ENCODE measurements around the gene GKAP1.
A peak's percentile ranks its signal among the peaks of the same experiment; 100 is the strongest.
"Not testable (repeated sequence)": the region's sequence is repeated elsewhere in the genome, so short reads cannot be mapped to it uniquely, and the experiment has no call there.

GKAP1 gene

GRCh38 chr9:83728591-83729368 is 88.8 kb downstream of the GKAP1 start:
- DNase-seq (ENCODE audit: low read depth in 3 of 3) = not testable (repeated sequence)

- no peak for DNase-seq (ENCODE audit: low read depth in 3 of 3)
Observed at GRCh38 chr9:83724436-83724835, 93.1 kb downstream of the GKAP1 start.

GRCh38 chr9:83722726-83723495 is 94.7 kb downstream of the GKAP1 start:
- no peak for DNase-seq (ENCODE audit: low read depth in 3 of 3)

DNA sequence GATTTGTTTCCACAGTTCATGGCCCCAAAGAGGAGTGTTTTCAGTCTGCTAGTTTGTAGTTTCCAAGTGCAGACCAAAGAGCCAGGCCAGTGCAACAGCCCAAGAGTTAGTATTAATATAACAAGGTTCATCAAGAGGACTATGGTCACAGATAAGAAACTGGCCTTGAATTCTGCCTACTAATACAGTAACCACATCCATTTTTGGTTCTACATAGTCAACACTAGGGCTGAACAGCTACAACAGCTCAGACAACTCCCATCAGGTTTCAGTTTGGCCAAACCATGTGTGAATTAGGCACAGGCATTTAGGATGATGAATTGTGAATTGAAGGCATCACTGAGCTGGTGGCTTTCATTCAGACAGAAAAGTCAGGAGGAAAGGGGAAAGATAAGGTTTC is 96.1 kb downstream of the GKAP1 start:
- DNase-seq (ENCODE audit: low read depth in 3 of 3) = no peak

- DNase-seq (ENCODE audit: low read depth in 3 of 3) = no peak
Observed at GRCh38 chr9:83715794-83716193, 101.8 kb downstream of the GKAP1 start.

GRCh38 chr9:83715221-83715620 is 102.3 kb downstream of the GKAP1 start:
- DNase-seq (ENCODE audit: low read depth in 3 of 3) = no peak

GRCh38 chr9:83714329-83714728 is 103.2 kb downstream of the GKAP1 start:
- DNase-seq (ENCODE audit: low read depth in 3 of 3) = no peak

GRCh38 chr9:83708515-83709158 is 108.9 kb downstream of the GKAP1 start:
- DNase-seq (ENCODE audit: low read depth in 3 of 3) = peak; percentile 2 to 25 (median 12)

- DNase-seq (ENCODE audit: low read depth in 3 of 3) = peak; percentile 81 to 86 (median 83)
Observed at GRCh38 chr9:83707768-83708514, 109.6 kb downstream of the GKAP1 start, which contains the start of gene UBQLN1. TSS of gene UBQLN1 (minus strand) at chr9:83707958. CDS start at chr9:83707679, 279 bp downstream.

DNA sequence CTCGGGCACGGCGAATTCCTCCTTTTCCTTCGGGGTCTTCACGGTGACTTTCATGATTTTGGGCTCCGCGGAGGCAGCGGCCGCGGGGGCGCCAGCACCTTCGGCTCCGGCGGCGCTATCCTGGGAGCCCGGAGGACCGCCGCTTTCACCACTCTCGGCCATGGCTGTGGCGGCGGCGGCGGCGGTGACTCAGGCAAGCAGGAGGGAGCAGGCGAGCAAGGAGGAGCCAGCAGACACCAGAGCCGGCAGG is 110.1 kb downstream of the GKAP1 start:
- DNase-seq (ENCODE audit: low read depth in 3 of 3) = peak in 2 of 3 donors; percentile 47 to 77

DNA sequence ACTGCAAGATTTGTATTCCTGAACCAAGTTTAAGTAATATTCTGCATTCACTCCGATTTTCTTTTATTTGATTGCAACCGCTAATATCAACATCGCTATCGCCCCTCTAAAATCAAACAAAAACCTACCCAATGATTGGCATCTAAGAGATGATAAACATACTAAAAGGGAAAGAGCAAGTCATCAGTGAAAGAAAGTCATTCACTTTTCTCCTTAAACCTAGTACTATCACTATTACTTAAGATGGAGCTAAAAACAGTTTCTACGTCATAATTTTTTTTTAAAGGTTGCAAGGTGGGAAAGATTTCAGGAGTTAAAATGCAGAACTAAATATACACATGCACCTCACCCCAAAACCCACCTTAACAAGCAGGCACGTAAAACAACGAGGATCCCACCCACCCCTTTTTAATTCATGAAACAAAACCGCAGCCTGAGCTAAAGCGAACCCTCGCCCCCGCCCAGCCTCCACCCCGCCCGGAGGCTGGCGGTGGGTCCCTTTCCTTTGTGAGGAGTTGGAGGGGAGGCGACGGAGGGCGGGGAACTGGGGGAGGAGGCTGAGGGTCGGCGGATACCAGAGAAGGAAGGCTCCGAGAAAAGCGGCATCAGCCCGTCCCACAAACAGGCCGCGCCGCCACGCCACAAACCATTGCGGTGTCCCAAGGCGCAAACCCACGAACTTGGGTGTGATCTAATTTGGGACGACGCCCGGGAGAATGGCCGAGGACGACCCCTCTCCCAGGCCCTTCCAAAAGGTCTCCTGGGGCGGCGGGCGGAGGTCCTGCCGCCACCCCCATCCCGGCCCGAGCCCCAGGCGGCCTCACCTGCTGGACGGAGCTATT is 110.7 kb downstream of the GKAP1 start:
- DNase-seq (ENCODE audit: low read depth in 3 of 3) = peak; percentile 22 to 49 (median 36)

- not testable (repeated sequence) for DNase-seq (ENCODE audit: low read depth in 3 of 3)
Observed at GRCh38 chr9:83705219-83705651, 112.3 kb downstream of the GKAP1 start.

DNA sequence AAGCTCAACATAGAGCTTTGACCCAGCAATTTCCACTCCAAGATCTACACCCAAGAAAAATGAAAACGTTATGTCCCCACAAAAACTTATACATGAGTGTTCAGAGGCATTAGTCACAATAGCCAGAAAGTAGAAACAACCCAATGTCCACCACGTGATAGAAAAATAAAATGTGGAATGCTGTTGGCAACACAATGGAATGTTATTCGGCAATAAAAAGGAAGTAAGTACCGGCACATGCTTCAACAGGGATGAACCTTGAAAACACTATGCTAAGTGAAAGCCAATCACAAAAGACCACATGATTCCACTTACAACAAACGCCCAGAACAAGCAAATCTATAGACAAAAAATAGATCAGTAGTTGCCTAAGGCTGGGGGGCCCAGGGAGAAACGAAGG is 115.8 kb downstream of the GKAP1 start:
- DNase-seq (ENCODE audit: low read depth in 3 of 3) = no peak

GRCh38 chr9:83701286-83701685 is 116.3 kb downstream of the GKAP1 start:
- DNase-seq (ENCODE audit: low read depth in 3 of 3) = no peak

GRCh38 chr9:83699615-83700014 is 118.0 kb downstream of the GKAP1 start:
- no peak for DNase-seq (ENCODE audit: low read depth in 3 of 3)

DNA sequence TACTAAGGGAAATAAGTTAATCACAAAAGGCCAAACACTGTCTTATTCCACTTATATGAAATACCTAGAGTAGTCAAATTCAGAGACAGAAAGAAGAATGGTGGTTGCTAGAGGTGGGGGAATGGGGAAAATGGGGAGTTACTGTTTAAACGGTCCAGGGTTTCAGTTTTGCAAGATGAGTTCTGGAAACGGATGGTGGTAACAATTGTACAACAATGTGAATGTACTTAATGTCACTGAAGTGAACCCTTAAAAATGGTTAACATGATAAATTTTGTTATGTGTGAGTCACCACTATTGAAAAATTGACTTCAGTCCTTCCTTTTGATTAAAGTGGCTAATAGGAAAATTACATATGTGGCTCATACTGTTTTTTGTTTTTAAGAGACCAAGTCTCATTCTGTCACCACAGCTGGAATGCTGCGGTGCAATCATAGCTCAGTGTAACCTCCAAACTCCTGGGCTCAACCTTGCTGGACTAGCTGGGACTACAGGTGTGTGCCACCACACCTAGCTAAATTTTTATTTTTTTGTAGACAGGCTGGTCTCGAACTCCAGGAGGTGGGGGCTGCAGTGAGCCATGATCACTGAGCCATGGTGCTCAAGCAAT is 118.5 kb downstream of the GKAP1 start:
- no peak for DNase-seq (ENCODE audit: low read depth in 3 of 3)

DNA sequence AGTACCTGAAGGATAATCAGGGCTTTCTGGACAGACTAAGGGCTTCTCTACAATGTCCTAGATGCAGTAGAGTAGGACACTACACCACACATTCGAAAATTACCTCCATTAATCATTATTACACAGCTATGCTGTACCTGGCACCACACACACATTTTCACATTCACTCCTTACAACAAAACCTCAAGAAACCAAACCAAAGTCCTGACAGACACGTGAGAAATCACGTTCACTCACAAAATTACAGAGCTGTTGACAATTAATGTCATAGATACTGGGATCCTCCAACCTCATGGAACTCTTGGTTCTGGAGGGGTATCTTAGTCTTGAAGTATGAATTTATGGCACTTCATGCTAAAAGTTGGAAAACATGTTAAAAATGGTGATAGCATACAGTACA is 126.1 kb downstream of the GKAP1 start:
- no peak for DNase-seq (ENCODE audit: low read depth in 3 of 3)
